SK-N-MC (cell line): ENCODE results near the gene EIF2B1.
A peak's percentile ranks its signal among the peaks of the same experiment; 100 is the strongest.

Experiments used
- EZH2 ChIP-seq: fragments of 200-600 bp; sonication (generic); IDR thresholded peaks from one replicate; pipeline ENCODE4 v1.6.1; 2017; ENCODE audit warnings: antibody characterized with exemption
- FOXP2 ChIP-seq: optimal IDR thresholded peaks from 2 replicates; pipeline ENCODE3; 2011; ENCODE audit warnings: mild to moderate bottlenecking, moderate library complexity; ENCODE audit not compliant: insufficient read depth; ENCODE audit errors: extremely low read length, control extremely low read depth
- POLR2AphosphoS5 ChIP-seq: IDR thresholded peaks from 2 replicates; pipeline ENCODE4 v1.6.1; 2012; ENCODE audit warnings: mild to moderate bottlenecking, low read depth, low read length, borderline replicate concordance

DNA sequence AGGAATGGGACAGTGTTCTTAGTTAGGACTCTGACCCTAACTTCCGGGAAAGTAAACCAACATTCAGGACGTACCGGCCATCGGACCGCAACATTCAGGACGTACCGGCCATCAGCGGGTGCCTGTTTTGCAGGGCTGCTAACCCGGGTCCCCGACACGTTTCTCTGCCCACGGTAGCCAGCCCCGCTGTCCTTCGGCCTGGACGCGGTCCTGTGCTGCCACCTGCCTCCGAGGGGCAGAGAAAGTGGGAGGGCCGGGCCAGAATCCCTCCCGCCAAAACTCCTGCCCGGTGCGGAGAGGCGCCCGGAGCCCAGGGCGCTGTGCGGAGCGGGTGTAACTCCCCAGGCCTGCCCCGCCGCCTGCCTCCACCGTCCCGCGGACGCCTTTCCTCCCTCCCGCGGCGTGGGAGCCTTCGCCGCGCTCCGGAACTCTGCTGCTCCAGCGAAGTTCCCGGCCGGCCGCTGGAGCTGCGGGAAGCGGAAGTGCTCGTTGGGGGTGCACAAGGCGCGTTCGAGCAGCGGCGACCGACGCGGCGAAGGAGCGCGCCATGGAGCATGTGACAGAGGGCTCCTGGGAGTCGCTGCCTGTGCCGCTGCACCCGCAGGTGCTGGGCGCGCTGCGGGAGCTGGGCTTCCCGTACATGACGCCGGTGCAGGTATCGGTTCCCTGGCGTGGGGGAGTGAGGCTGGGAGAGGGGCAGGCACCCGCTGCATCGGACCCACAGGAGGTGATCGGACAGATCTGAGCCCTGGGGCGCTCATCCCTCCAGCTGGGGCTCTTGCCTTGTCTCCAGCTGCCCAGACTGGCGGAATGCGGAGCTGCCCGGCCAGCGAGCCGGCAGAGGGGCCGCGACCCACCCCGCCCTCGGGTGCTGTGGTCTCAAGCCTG is 31.6 kb downstream of the EIF2B1 start, which contains the start of gene DDX55:
- TF ChIP-seq EZH2 (no peak), POLR2AphosphoS5 (peak; percentile 98), FOXP2 (peak; percentile 45)
